Medulla oblongata (tissue), 1 donor: ENCODE data around the gene METTL6.
"Not testable (repeated sequence)": the region's sequence is repeated elsewhere in the genome, so short reads cannot be mapped to it uniquely, and the experiment has no call there.

Source experiments
- DNase-seq: peaks from one replicate; pipeline ENCODE4 v3.0.0-alpha.2; 2015; ENCODE audit errors: extremely low spot score

METTL6 gene

DNA sequence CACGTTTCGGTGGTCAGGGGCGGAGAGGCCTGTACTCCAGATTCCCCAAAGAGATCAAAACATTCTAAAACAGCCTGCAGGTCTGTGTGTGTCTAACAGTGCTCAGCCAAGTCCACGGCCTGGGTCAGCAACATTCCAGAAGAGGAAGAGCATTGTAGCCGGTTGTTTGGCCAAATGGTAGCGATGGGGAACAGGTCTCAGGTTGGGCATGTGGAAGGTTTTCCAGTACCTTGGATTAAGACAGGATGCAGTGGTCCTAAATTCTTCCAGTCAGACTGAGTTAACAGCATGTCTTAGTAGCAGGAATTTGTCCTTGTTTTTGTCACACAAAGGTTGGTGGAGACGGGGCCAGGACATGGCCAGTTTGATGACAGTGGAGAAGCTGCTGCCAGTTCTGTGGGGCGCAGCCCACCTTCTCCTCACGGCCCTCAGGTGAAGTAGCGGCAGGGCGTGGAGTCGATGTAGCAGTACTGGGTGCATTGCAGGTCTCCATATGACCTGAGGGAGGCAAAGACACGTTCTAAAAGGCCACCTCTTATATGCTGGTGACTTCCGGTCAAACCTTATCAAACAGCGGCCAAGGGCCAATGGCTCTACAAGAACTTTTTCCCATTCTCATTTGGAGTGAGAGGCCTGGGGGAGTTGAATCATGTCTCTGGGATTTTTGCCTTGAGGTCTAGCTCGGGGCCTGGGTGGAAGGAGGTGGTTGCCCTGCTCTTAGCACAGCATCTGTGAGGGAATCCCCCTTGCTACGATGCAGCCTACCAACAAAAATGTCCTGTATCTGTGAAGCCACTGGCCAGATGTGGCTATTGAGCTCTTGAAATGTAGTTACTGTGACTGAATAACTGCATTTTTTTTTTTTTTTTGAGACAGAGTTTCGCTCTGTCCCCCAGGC, 24.1 kb upstream of the METTL6 start:
- no peak for DNase-seq

DNA sequence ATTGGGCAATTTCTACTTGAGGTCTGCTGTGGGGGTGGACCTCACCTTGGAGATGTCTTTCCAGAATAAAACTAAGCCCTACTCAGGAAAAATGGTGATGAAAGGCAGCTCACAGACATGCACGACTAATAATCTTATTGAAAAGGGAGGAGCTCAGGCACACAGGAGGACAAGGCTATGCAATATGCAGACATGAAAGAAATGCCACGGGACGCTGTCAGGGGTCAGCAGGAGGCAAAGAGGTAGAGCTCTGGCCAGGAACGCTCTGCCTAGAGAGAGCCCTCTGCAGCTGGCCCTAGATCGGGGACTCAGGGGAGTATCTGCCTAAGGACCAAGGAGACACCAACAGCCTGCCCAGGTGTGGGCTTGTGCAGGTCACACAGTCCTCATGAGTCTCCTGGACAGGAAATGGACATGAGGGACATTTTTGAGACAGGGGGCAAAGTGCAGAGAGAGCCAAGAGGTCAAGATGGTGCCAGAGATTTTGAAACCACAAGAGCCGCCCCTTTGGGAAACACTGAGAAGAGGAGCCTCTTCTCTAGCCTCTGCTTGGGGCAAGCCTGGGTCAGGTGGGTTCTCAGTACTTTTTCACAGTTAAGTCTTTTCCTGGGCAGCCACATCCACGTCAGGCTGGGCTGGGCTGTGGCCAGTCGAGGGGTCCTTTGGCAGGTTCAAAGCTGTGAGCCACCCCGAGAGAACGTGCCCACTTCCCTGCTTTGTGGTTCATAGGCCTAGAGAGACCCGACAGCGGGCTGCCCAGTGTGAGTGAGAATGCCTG, 23.3 kb upstream of the METTL6 start:
- no peak for DNase-seq

GRCh38 chr3:15449489-15450224, 22.3 kb upstream of the METTL6 start:
- no peak for DNase-seq

DNA sequence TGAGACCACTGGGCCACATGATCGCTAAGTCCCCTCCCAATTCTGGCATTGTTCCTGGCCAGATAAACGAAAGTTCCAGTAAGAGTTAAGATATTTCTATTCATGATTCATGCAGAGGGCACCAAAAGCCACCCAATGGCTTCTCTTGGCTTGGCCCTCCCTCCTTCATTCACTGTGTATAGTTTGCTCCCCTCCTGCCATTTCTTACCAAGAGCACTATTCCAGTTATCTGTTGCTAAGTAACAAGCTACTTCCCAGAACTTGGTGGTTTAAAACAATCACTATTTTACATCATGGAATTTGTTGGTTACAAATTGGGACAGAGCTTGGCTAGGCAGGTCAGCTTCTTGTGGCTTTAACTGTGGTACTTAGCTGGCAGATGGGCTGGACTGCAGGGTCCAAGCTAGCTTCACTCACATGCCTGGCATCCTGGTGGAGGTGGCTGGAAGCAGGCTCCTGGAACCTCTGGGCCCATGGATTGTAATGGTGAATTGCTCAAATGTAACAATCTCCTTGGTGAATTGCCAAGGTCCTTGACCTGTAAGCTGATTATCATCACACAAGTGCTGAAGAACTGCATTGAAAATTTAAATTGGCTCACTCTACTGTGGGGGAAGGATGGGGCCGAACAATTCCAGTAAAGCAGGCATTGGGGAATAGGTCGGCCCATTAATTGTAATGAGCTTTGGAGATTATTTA, 16.6 kb upstream of the METTL6 start:
- DNase-seq, result no peak

DNA sequence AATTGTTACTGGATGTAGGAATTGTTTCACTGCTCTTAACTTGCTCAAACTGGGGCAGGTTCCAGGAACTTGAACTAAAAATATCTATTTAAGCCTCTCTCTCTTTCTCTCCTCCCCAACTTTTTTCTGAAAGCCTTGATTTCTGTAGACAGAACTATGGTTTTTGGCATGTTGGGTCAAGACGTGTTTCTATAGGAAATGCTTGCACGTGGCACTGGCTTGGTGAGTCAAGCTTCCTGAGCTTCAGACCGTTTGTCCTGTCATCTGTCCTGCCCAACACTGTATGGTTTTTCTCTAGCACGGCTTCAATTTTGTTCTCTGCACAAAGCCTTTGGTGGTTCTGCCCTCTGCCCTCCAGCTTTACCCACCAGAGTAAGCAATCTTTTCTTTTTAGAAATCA, 13.5 kb upstream of the METTL6 start:
- DNase-seq, result no peak

DNA sequence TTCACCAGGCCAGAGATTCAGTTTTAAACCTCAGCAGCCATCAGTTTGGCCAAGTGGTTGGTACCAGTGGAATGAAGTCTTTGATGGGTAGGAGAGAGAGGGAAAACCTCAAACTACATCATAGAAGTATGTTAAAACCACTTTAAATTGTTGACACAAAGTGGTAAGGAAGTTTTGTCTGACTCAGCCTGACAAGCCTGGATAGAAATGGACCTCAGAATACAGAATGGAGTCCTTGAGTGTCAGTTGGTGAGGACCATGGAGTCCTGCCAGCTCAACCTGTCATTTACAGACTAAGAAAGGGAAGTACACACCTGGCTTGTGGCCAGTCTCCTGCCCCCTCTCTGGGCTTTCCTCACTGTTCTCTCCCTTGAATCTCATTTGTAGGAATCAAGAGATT, 12.1 kb upstream of the METTL6 start:
- DNase-seq, result no peak

DNA sequence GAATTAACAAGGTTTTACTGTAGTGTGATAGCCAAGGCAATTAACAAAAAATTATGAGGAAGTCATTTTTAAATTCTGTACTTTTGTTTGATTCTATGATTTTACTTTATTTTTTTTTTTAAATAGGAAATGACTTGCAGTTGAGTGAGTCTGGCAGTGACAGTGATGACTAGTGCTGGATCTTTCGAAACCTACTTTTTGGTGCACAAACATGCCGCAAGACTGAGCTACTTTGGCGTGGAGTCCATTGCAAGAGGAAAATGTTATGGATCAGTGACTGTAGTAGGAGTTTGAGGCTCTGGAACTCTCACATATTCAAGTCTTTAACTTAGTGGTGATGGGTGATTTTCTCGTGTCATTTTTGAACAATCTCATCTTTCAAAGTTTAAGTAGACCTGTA, 11.6 kb upstream of the METTL6 start:
- no peak for DNase-seq

GRCh38 chr3:15436246-15436645, 8.9 kb upstream of the METTL6 start:
- DNase-seq, result peak; percentile 22

- DNase-seq, result no peak
These were observed 7.4 kb upstream of the METTL6 start for GRCh38 chr3:15434756-15435155.

DNA sequence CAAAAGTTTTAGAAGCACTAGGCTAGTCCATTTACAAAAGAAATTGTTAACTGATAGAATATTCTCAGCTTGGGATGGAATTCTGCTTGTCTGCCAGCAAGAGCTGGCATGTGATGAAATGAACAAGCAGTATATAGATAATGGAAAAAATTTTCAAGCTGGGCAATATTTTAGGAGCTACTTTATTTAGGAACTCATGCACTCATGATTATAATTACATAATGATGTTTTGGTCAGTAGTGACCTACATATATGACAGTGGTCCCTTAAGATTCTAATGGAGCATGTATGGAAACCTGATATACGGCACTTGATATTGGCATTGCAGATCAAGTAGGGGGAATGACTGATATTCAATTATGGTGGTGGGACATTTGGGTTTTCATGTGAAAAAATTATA, 6.2 kb upstream of the METTL6 start:
- DNase-seq, result no peak

- DNase-seq, result no peak
These were observed 4.0 kb upstream of the METTL6 start for GRCh38 chr3:15431256-15431837.

DNA sequence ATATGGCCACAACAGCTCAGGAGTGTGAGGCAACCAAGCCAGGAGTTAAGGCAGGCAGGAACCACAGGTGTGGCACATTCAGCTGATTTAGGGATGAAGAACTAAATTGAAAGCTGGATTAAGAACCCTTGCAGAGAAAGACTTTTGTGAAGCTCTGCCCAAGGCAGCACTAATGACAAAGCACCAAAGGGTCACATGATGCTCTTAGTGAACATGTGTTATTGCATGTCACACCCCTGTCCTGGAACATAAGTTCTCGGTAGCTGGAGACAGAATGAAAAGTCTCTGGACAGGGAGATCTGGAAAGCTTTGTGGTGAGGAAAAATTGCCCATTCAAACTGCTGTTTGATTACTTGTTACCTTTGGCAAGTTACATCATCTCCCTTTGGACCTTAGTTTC, 3.3 kb upstream of the METTL6 start:
- no peak for DNase-seq

DNA sequence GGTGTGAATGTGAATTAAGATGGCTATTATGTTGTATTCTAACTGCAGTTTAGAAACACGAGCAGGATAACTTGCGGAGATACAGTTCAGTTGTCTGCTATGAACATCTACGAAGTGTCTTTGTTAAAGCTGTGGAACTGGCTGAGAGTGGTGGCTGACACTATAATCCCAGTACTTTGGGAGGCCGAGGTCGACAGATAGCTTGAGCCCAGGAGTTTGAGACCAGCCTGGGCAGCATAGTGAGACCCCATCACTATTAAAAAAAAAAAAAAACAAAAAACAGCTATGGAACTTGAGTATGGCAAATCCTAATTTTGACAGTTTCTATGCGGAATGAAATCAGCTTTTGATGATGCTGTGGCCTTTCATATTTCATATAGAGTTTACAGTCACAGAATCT, 1.7 kb upstream of the METTL6 start:
- DNase-seq, result no peak

DNA sequence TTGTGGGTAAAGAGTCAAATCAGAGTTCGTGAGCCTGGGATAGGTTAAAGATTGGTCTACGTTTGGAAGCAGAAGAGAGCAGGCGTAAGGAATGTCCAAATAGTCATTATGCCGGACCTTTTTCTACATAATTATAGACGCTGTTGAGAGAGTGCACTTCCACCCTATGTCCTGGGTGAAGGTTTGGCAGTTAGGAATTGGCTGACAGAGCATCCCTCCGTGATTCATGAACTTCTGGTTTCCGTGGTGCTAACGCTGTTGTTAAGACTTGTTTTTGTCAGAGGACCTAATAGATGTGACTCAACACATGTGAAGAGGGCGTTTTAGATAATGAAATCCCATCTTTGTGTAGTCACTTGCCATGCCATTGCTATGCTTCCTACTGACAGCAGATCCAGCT, 1.2 kb upstream of the METTL6 start:
- DNase-seq, result no peak

DNA sequence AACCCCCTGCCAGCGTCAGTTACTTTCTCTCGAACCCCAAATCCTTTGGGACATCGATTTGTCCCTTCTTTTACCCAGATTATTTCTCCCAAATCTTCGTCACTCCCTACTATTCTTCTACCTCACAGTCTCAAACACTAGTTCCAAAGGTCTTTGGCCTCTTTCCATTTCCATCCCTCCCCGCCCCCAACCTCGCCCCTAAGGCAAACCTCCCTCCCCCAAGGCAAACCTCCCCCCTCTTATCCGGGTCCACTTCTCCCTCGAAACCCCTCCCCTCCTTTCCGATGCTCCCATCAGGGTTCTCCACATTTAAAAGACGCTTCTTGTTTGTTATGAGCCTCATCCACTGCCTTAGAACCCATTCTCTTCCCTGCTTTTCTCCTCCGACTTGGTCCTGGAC, 637 bp upstream of the METTL6 start:
- DNase-seq, result peak; percentile 5

DNA sequence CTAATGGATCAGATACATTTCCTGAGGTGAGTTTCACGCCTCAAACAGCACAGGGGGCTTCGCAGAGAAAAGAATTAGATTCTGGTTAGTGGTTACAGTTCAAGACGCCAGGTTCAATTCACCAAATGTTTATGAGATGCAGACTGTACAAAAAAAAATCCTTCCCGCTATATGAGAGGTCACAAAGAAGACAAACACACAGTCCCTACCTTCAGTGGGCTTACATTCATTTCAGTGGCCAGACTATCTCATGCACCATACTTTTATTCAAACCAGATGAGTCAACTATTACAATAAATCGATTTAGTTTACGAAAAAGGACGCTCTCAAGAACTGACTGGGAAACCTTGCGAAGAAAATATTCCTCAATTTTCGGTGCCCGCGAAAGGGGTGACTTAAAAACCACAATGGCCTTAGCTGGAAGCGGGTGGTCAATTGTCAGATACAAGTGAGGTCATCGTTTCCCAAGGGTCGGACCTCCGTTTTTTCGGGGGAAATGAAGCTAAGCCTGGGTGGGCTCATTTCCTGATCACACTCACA, 695 bp downstream of the METTL6 start:
- DNase-seq, result no peak

- no peak for DNase-seq
These were observed 6.5 kb downstream of the METTL6 start for GRCh38 chr3:15420871-15421270.

GRCh38 chr3:15410966-15411365, 16.4 kb downstream of the METTL6 start:
- not testable (repeated sequence) for DNase-seq

DNA sequence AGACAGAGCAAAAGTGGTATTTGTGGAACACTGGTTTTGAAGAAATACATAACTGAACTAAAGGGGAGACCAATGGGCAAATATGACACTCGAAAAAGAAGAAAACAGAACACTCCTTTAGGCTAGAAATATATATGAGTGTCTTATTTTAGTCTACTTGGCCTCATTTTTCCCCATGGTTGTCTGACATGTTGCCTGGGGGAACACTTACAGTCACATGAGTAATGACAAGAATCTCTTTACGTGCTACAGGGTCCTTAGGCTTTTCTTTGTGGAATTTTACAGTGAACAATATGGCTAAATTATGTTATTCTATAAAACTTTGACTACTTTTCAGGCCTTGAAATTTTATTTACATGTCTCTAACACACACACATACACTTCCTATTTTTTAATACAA, 17.6 kb downstream of the METTL6 start:
- DNase-seq, result no peak

DNA sequence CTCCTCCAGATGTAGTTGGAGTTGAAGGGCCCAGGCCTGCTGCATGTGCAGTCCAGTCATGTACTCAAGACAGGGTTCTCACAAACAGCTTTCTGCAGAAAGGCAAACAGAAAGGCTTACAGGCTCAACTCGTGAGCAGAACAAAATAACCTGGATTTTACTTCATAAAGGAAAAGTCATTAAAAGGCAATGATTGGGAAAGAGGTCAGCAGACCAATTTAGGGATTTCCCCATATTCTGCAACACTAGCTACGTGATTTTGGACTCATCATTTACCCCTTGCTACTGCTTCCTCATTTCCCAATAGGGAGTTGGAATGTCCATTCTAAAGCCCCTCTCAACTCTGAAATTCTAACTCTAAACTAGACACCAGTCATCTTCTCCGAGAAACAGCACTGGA, 18.1 kb downstream of the METTL6 start:
- DNase-seq, result no peak

GRCh38 chr3:15405448-15406050, 21.8 kb downstream of the METTL6 start:
- peak; percentile 76 for DNase-seq
